GM19043 (cell line): ENCODE measurements around the gene C11orf42.

ENCODE experiments used
- ATAC-seq: cut with Tn5 transposase; IDR thresholded peaks from one replicate; pipeline ENCODE4 v1.9.1; 2021; ENCODE audit warnings: low read depth; ENCODE audit not compliant: unreplicated experiment

Gene C11orf42

DNA sequence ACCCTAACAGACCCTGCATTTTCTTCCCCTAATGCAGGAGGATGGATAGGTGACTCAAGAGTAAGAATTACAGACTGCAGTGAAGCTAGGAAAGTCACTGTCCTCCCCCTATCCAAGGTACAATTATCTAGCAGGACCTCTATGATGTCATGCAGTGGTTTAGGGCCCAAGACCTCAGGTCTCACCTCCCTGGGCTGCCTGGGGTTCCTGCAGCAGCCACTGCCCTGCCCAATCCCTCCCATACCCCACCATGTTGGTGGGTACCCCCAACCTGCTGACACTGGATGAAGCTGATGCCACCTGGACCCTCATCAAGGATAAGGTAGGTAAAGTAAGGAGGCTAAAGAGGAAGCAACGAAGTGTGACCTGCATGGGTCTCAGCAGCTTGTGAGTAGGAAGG is at the start of gene C11orf42:
TSS of gene C11orf42 (plus strand) at position 192 of the 400 bp plus-strand sequence. CDS start at position 251, 59 bp downstream.
- no peak for ATAC-seq

DNA sequence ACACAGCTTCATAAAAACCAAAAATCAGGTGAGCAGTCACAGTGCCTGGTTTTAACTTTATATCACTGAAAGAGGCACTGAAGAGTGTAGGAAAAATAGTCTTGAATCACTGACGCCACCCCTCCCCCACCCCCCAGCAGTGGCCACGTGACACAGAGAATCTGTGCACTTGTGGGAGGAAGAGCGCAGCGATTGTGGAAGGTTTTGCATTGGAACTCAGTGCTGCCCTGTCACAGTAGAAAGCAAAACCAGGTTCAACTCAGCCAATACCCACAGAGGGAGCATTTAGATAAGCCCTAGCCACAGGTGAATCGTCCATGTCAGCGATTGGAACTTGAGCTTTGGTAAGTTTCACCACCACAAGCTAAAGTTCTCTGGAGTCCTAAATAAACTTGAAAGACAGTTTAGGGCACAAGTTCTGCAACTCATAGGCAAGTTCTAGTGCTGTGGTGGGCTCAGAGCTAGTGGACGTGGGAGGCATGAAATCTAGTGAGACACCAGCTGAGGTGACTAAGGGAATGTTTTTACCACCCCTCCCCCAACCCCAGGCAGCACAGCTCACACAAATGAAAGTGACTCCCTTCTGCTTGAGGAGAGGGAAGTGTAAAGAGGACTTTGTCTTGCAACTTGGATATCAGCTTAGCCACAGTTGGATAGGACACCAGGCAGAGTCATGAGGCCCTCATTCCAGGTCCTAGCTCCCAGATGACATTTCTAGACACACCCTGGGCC is 48.6 kb upstream of the C11orf42 start:
- no peak for ATAC-seq

- no peak for ATAC-seq
These were observed 35.1 kb upstream of the C11orf42 start, which contains the start of gene OR52B2 for GRCh38 chr11:6170226-6170625. OR52B2 (minus strand) TSS chr11:6170326; CDS start chr11:6170326, 0 bp downstream.

GRCh38 chr11:6175440-6175839 is 29.9 kb upstream of the C11orf42 start:
- no peak for ATAC-seq

GRCh38 chr11:6191742-6192141 is 13.6 kb upstream of the C11orf42 start:
- no peak for ATAC-seq

DNA sequence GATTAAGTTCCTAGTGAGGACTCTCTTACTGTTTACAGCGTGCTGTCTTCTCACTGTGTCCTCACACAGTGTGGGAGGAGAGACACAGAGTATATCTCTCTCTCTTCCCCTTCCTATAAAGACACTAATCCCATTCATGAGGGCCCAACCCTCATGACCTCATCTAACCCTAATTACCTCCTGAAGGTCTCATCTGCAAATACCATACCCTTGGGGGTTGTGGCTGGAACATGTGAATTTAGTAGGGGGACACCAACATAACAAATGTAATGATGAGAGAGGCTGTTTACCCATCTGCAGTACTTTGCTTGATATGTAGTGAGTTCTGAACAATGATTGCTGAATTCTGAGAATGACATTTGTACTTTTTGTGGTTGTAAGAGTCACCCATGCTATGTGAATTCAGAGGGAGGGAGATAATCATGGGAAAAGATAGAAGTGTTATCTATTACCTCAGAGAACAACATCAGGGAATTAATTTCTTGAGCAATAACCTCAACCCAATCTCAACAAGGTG is 11.2 kb upstream of the C11orf42 start:
- no peak for ATAC-seq

DNA sequence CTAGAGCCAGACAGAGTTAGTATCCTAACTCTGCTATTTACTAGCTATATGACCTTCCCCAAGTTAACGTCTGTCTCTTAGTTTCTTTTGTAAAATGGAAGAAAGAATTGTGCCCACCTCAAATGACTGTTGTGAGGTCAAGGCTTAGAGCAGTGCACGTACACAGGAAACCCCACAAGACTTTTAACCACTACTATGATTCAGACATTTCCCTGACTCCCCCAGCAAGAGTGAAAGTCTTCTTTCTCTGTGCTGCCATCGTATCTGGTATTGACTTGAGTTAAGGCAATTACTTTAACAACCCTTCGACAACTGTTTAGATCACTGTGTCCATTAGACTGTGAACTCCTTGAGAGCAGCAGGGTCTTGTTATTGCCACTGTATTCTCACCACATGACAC is 9.0 kb upstream of the C11orf42 start:
- ATAC-seq = no peak

GRCh38 chr11:6197466-6198200 is 7.7 kb upstream of the C11orf42 start:
- ATAC-seq = no peak

- no peak for ATAC-seq
These were observed 6.1 kb upstream of the C11orf42 start, which contains the start of gene OR52W1 for GRCh38 chr11:6199174-6199810. OR52W1 (plus strand) TSS chr11:6199224; CDS start chr11:6199224, 0 bp downstream.

DNA sequence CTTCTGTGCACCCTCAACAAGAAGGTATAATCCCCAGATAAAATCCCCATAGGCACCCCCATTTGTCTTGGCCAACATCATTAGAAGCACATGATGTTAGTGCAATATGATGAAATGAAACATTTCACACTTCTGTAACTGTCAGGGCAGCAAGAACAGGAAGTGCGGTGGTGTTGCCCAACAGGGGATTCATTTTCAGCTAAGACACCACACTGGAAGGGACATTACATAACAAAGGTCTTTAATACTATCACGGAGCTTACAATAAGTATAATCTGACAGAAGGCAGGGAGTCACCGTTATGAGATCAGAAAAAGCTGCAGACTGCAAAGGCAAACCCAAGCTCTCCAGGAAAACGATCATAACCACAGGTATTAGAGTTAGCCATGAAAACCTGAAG is 4.4 kb upstream of the C11orf42 start:
- ATAC-seq = no peak

DNA sequence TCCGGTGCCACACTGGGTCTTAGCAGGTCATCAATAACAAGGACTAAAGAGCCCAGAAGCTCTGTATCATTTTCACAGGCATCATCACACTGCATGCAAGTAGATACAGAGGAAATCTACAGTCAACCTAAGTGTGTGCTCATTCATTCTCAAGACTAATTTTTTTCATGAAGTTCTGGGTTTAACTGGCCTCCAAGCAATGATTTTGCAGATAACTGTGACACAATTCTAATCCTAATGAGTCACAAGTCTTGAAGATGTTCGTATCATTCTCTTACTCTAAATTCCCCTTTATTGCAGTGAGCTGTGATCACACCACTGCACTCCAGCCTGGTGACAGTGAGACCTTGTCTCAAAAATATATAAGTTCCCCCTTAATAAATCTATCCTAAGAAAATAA is 3.9 kb upstream of the C11orf42 start:
- no peak for ATAC-seq

DNA sequence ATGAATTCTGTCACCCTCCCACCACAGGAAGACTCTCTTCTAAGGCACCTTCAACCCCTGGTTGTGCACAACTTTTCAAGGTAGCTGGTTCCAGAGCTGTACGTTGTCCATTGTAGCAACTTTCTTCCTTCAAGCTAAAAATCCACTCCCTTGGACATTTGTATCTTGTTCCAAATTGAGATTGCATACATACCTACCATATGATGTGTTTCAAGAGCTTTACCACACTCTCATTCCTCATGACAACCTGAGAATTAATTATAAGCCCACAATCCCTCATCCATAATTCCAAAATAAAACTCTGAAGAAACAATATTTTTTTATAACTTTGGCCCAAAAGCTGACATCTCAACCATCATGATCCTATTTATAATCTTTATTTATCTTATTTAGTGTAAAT is 3.3 kb upstream of the C11orf42 start:
- ATAC-seq = no peak

GRCh38 chr11:6203327-6203726 is 2.0 kb upstream of the C11orf42 start:
- ATAC-seq = peak; percentile 76

GRCh38 chr11:6204706-6205105 is 651 bp upstream of the C11orf42 start:
- no peak for ATAC-seq

GRCh38 chr11:6206456-6207180 is 1.3 kb downstream of the C11orf42 start:
- no peak for ATAC-seq

DNA sequence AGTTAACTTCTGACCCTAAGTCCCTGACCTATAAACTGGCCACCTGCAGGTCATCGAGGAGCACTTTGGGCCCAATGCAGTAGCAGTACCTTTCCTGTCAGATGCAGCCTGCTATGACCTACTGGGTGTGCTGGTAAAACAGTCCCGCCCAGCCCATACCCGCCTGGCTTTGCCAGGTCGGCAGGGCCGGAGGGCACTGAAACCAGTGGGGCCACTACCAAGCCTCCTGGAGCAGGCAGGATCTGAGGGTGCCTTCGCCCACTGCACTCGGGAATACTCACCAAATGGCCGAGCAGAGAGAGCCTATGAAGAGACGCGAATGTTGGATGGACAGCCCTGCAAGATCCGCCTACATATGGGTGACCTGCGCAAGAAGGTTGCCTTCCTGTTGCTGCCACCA is 4.4 kb downstream of the C11orf42 start:
- no peak for ATAC-seq

DNA sequence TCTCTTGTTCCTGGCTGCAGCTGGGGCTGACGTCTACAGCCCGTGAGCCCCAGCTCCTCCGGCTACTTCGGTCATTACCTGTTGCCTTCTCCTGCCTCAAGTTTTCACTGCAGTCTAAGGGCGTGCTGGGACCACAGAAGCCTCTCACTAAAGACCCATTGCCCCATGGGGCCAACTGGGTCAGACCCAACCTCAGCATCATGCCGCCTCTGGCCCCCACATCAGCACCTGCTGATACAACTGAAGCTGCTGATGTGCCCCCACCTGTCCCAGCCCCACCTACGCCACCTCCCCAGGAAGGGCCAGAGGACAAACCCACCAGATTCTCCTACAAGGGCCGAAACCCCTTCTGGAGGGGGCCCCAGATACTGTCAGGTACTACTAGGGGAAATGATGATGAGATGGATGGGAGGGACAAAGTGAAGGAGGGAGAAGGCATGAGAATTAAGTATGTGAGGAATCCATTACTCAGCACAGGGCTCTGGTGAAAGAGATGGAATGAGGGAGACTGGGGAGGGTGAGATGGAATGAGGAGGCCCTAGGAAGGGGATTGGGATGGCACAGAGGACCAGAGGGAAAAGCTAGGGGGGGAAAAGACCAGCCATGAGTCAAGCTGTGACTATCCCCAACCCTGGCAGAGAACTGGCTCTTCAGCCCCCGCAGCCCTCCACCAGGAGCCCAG is 5.1 kb downstream of the C11orf42 start:
- ATAC-seq = no peak

DNA sequence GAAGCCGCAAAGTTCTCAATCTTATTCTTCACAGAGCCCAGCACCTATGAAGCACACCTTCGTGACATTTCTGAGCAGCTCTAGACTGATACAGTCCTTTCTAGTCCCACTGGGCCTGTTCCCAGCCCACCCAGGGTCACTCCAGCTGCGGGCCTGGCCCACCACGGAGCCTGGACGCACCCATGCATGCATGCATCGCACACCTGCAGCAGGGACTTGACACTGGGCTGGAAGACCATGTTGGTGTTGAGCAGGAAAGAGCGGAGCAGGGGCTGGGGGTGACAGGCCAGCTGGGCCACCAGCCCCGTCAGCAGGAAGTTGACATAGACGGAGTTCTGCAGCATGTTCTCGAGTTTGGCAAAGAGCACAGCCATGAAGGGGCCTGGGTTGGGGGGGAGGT is 9.2 kb downstream of the C11orf42 start:
- ATAC-seq = no peak

- no peak for ATAC-seq
These were observed 11.1 kb downstream of the C11orf42 start for GRCh38 chr11:6216501-6216900.

GRCh38 chr11:6217722-6218121 is 12.4 kb downstream of the C11orf42 start:
- no peak for ATAC-seq
